GM10266 (cell line): ENCODE data around the gene THBS3.
"Not testable (repeated sequence)": the region's sequence is repeated elsewhere in the genome, so short reads cannot be mapped to it uniquely, and the experiment has no call there.

ENCODE experiments used
- DNase-seq: peaks from one replicate; pipeline ENCODE4 v3.0.0; 2012; ENCODE audit errors: extremely low spot score
- TF ChIP-seq, protein P1 (sequence below): IDR thresholded peaks from 2 replicates; pipeline ENCODE4 v1.5.1; 2012; ENCODE audit warnings: mild to moderate bottlenecking, low read depth; ENCODE audit not compliant: control insufficient read depth, insufficient read depth; ENCODE audit errors: missing control alignments

Gene THBS3

DNA sequence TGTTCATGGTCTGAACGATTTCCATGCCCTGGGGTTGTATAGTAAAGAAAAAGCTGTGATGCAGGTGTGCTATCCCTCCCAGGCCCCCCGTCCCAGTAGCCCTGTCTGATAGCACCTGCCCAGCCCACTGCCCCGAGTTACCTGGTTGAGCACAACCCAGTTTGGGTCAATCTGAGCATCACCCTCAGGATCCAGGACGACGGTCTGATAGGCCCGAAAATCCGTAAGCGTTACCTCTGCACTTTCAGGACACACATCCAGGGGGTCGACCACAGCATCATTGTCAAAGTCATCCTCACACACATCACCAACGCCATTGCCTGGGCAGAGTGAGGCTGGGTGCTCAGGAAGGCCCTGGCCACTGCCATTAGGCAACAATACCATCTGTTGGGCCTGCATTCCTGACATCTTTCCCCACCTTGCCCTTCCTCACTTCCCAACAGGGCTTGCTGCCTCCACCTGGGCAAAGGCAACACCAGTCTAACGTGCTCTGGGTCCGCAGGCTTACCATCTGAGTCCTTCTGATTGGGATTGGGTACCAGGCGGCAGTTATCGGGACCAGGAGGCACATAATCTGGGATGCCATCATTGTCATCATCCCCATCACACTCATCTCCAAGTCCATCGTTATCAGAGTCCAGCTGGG lies 9.7 kb downstream of the THBS3 start:
- DNase-seq = no peak
- TF ChIP-seq, protein P1, sequence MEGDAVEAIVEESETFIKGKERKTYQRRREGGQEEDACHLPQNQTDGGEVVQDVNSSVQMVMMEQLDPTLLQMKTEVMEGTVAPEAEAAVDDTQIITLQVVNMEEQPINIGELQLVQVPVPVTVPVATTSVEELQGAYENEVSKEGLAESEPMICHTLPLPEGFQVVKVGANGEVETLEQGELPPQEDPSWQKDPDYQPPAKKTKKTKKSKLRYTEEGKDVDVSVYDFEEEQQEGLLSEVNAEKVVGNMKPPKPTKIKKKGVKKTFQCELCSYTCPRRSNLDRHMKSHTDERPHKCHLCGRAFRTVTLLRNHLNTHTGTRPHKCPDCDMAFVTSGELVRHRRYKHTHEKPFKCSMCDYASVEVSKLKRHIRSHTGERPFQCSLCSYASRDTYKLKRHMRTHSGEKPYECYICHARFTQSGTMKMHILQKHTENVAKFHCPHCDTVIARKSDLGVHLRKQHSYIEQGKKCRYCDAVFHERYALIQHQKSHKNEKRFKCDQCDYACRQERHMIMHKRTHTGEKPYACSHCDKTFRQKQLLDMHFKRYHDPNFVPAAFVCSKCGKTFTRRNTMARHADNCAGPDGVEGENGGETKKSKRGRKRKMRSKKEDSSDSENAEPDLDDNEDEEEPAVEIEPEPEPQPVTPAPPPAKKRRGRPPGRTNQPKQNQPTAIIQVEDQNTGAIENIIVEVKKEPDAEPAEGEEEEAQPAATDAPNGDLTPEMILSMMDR = no peak

DNA sequence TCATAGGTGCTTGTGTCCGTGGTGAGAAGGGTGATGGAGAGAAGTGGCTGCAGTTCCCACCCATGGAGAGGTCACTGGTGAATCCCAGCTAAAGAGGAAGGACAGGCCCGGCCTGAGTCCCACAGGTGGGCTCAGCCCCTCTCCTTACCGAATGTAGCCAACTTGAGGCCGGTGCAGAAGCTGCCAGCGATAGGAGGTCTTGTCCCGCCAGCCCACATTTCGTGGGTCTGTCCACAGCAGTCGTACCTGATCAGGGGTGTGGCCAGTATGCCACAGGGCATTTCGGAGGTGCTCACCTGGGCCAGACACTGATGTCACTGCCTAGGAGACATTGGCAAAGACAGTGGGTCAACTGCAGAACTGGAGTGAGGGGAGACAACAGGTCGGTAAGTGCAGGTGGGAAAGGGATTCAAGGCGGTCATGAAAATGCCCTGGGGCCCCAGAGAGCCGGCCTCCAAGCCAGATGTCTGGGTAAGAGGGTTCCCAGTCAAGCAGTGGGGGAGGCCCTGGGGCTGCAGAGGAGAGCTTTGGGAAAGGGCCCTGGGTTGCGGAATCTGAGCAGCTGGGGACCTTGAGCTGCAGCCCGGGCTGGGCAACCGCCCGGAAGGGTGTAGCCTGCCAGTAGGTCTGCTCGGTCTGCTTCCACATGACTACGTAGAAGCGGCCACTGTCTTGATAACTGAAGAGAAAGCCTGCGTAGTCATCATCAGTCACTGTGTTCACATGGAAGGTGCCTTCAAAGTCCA lies 10.6 kb downstream of the THBS3 start:
- no peak for DNase-seq
- TF ChIP-seq, protein P1 = no peak

DNA sequence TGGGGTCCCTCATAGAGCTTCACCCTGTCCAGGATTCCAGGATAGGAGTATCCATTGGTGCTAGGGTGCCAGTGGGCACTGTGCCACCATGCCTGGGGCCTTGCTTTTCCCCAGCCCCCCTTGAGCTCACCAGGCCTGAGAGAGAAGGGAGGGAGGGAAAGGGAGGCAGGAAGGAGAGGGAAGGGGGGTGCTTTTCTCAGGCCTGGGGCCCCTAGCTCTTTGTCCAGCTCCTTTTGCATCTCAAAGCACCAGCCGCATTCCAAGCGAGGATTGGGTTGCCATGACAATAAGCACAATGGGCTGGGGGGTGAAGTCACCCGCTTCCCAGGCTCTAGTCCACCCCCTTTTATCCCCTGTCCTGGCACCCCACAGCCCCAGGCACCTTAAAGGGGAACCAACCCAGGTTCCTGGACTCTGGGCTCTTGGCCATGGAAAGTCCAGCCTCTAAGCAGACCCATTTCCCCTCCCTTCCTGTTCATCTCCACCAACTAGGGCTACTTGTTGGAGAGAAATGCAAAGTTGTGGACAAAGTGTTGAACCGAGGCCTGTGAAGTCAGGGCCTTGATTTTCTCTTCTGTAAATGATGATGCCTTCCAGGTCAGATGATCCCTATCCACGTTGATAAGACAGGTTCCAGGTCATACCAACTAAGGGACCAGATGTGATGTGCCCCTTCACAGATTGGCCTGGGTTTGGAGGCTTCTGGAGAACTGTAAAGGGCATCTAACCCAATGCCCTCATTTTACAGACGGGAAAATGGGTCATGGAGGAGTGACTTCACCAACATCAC lies 11.4 kb downstream of the THBS3 start:
- DNase-seq = no peak
- TF ChIP-seq, protein P1 = no peak

DNA sequence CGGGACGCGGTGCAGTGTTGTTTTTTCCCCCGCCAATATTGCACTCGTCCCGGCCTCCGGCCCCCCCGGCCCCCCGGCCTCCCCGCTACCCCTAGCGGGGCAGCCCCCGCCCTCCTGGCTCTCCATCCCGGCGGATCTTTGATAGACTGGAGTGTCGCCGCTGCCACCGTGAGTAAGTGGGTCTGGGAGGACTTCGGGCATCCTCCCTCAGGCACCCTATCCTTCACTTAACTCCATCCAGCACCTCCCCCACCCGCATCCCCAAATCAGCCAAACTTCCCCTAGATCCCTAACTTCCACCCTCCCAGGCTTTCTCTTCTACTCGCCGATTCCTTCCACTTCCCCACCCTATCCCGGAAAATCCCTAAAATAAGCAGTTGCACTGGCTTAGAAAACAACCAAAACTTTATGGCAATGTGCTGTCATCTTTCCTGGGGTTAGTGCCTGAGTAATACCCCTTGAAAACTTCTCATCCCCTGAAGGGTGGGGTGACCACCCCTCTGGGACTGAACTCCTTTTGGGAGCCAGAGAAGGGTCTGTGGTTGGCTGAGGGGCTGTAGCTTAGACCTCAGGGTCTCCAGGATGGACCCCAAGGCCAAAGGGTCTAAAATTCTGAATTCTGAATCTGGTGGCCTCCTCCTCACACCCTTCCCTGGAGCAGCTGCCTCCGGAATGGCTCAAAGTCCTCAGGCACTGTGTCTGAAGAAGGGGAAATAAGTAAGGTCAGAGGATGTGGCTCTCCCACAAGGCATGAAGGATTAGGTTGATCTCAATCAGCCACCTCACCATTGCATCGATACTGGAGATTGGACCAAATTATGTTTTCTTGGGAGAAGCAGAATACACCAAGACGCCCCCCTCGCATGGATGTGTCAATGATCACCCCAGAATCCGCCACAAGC lies 12.2 kb downstream of the THBS3 start:
- no peak for DNase-seq
- TF ChIP-seq, protein P1 = no peak

DNA sequence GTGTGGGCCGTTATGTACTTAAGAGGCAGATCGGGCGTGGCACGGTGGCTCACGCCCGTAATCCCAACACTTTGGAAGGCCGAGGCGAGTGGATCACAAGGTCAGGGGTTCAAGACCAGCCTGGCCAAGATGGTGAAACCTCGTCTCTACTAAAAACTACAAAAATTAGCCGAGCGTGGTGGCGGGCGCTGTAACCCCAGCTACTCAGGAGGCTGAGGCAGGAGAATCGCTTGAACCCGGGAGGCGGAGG lies 13.8 kb downstream of the THBS3 start:
- DNase-seq = not testable (repeated sequence)

DNA sequence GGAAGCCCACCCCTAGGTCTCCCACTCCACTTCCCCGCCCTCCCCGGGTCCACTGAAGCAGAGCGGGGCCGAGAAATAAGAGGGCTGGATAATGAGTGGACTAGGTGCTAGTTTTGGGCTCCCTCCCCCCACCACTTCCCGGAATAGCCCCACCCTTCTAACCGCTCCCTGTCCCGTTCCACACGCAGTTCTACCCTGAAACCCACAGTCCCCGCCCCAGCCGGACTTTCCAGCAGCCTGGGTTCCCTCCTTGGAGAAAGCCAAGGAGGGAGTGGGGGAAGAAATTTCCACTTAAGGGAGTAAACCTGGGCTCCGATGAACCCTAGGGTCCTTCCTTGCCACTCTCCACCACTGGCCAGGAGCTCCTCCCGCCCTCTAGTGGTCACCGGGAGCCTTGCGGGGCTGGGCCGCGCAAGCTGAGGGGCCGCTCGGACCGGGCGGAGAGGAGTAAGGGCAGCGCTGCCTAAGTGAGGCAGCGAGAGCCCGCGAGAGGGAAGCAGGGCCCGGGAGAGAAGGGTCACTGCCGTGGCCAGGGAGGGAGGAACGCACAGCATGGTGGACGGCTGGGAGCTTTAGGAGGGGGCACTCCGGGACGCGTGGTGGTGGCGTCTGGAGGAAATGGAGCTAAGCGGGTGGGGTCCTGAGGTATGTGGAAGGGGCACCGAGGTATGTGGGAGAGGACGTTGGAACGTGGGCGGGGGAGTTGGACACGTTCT lies 14.3 kb downstream of the THBS3 start:
- TF ChIP-seq, protein P1 = peak; percentile 96
- DNase-seq = peak; percentile 91
